K562 (cell line): ENCODE measurements around the gene AARSD1. TPM values are rescaled to one million over a fixed set of nuclear protein-coding genes. Genes with fewer than 3 reads are reported as not detected.

ENCODE experiments used
- CBFA2T2 ChIP-seq: fragments of 450-650 bp; conservative IDR thresholded peaks from 2 replicates; pipeline ENCODE4 v1.6.1; 2017; ENCODE audit warnings: mild to moderate bottlenecking
- CREM ChIP-seq: IDR thresholded peaks from 2 replicates; pipeline ENCODE4 v1.6.1; 2014; ENCODE audit warnings: antibody characterized with exemption, low read depth
- E2F4 ChIP-seq: sonication (generic); formaldehyde crosslinking; IDR thresholded peaks from 2 replicates; pipeline ENCODE4 v1.8.0; 2022; ENCODE audit warnings: mild to moderate bottlenecking, low read depth, missing genetic modification reagents
- EP400 ChIP-seq: fragments of 450-650 bp; IDR thresholded peaks from 2 replicates; pipeline ENCODE4 v1.6.1; 2017; ENCODE audit warnings: antibody characterized with exemption, mild to moderate bottlenecking, moderate library complexity
- ETV6 ChIP-seq, 3 experiments: fragments of 150-350 bp in 1 of 3; sonication (generic) in 1 of 3; formaldehyde crosslinking in 1 of 3; IDR thresholded peaks; 2 replicates each; pipeline versions ENCODE4 v1.6.1 to v1.8.0; 2014 to 2022; ENCODE audit warnings: borderline replicate concordance in 2 of 3, low read depth in 2 of 3, antibody characterized with exemption in 1 of 3, low read length in 1 of 3, mild to moderate bottlenecking in 1 of 3, missing genetic modification reagents in 1 of 3
- FOXK1 ChIP-seq: sonication (generic); formaldehyde crosslinking; IDR thresholded peaks from 2 replicates; pipeline ENCODE4 v1.8.0; 2022; ENCODE audit warnings: missing genetic modification reagents, mild to moderate bottlenecking, borderline replicate concordance
- HEY1 ChIP-seq: fragments of 250-450 bp; sonication (Bioruptor Pico); IDR thresholded peaks from 2 replicates; pipeline ENCODE4 v1.5.0; 2020; ENCODE audit warnings: mild to moderate bottlenecking, moderate library complexity, borderline replicate concordance
- HLTF ChIP-seq: fragments of 450-650 bp; IDR thresholded peaks from 2 replicates; pipeline ENCODE4 v1.6.1; 2016
- MEF2D ChIP-seq: conservative IDR thresholded peaks from 2 replicates; pipeline ENCODE4 v1.6.1; 2016; ENCODE audit warnings: low read depth, missing genetic modification characterization, missing compliant biosample characterization
- MTA3 ChIP-seq: fragments of 450-650 bp; formaldehyde crosslinking; IDR thresholded peaks from 2 replicates; pipeline ENCODE4 v1.6.1; 2017; ENCODE audit warnings: mild to moderate bottlenecking, borderline replicate concordance
- NCOA4 ChIP-seq: fragments of 450-650 bp; IDR thresholded peaks from 2 replicates; pipeline ENCODE4 v1.6.1; 2018; ENCODE audit warnings: mild to moderate bottlenecking; ENCODE audit not compliant: partially characterized antibody
- NR2C2 ChIP-seq, 2 experiments: fragments of 200-800 bp in 1 of 2; sonication (Bioruptor generic) in 1 of 2; sonication (generic) in 1 of 2; formaldehyde crosslinking in 1 of 2; IDR thresholded peaks; 2 replicates each; pipeline versions ENCODE4 v1.6.1 to v1.8.0; 2016 to 2022; ENCODE audit warnings: mild to moderate bottlenecking in 1 of 2, missing compliant biosample characterization in 1 of 2, missing genetic modification characterization in 1 of 2, missing genetic modification reagents in 1 of 2
- SIN3A ChIP-seq, 2 experiments: fragments of 150-350 bp in 1 of 2; IDR thresholded peaks; 2 replicates each; pipeline ENCODE4 v1.6.1; 2011 to 2016; ENCODE audit warnings: borderline replicate concordance in 2 of 2, low read depth in 2 of 2, low read length in 2 of 2, mild to moderate bottlenecking in 2 of 2, moderate library complexity in 2 of 2; ENCODE audit not compliant: control insufficient read depth in 1 of 2
- SUPT5H ChIP-seq: fragments of 450-650 bp; IDR thresholded peaks from 2 replicates; pipeline ENCODE4 v1.6.1; 2016
- ZBTB2 ChIP-seq: fragments of 450-650 bp; IDR thresholded peaks from 2 replicates; pipeline ENCODE4 v1.6.1; 2016; ENCODE audit warnings: antibody characterized with exemption
- ZNF24 ChIP-seq: fragments of 450-650 bp; IDR thresholded peaks from 2 replicates; pipeline ENCODE4 v1.6.1; 2016
- polyA plus RNA-seq, 8 experiments: library from polyadenylated mRNA; depleted of rRNA in 4 of 8; stranded (reverse) in 5 of 8; unstranded in 3 of 8; fragments of >200 nt; fragmentation: Nextera tagmentation in 2 of 8; fragmentation: Illumina TruSeq in 1 of 8; extraction: Ambion mirVana in 2 of 8; extraction: Trizol in 1 of 8; gene quantifications; 2 replicates each; pipeline versions ENCODE4 v1.2.1 to v1.2.3, GENCODE V29; 2011 to 2014; ENCODE audit warnings: inconsistent platforms in 1 of 8, missing spikeins in 1 of 8
- total RNA-seq, 7 experiments: library from RNA; depleted of rRNA in 6 of 7; stranded (reverse); fragments of >200 nt in 6 of 7; fragmentation: Illumina TruSeq in 2 of 7; extraction: Trizol in 2 of 7; gene quantifications; 2 replicates each; pipeline versions ENCODE4 v1.2.1 to v1.2.3, GENCODE V29; 2011 to 2021; ENCODE audit warnings: low replicate concordance in 1 of 7
- TF ChIP-seq, protein P1 (sequence below), 2 experiments: fragments of 450-650 bp; IDR thresholded peaks; 2 replicates each; pipeline ENCODE4 v1.6.1; 2016
- TF ChIP-seq, protein P2 (sequence below): sonication (generic); formaldehyde crosslinking; IDR thresholded peaks from 2 replicates; pipeline ENCODE4 v1.8.1; 2023; ENCODE audit warnings: mild to moderate bottlenecking, missing genetic modification reagents
- TF ChIP-seq, protein P3 (sequence below): sonication (generic); formaldehyde crosslinking; IDR thresholded peaks from 2 replicates; pipeline ENCODE4 v1.8.1; 2023; ENCODE audit warnings: mild to moderate bottlenecking, missing genetic modification reagents, moderate library complexity

Gene AARSD1
- total and polyA plus RNA-seq, 9 of the 15 experiments (the other 6 are each of a cell fraction or from before 2014, with no cell fraction given): 51.7 to 98.5 (median 68.6) TPM

DNA sequence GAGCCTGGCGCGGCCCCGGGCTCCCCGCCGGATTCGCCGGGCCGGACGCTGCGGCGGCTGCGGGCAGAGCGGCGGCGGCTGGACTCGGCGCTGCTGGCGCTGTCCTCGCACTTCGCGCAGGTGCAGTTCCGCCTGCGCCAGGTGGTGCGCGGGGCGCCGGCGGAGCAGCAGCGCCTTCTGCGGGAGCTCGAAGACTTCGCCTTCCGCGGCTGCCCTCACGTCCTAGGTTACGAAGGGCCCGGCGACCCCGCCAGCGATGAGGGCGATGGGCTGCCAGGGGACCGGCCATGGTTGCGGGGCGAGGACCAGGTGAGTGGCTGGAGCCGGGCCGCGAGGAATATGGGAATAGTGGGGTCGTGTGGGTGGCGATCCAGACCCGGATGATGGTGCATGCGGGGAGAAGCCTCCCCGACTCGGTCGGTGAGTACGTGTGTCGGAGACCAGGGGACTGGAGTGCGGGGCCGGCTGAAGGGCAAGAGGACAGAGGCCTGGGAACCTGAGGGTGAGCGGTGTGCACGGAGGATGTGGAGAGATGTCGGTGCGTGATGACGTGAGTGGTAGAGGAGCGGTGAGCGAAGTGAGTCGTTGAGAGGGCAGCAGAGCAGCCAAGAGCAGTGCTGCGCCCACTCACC, 16.6 kb upstream of the AARSD1 start (continued):
- TF ChIP-seq E2F4 (no peak), MEF2D (tag) (no peak), SUPT5H (peak; percentile 56), EP400 (peak; percentile 44; the same call in 1 of the 2 replicates), CBFA2T2 (no peak), NR2C2 (CRISPR knock-in tag; IDR thresholded peaks at IDR 0.05) (0 out of 2 replicates have a peak, but pooled peaks have one; percentile 12), NR2C2 (tag; IDR thresholded peaks at IDR 0.05) (no peak; the same call in 1 of the 2 replicates), ZNF24 (peak; percentile 69; the same call in 1 of the 2 replicates), SIN3A (IDR thresholded peaks at IDR 0.05; ENCODE audit: borderline replicate concordance in 2 of 2, control insufficient read depth in 1 of 2, low read depth in 2 of 2, low read length in 2 of 2) (peak in 1 of 2 experiments; percentile 62; a peak in 1 of 4 replicates), ZBTB2 (0 out of 2 replicates have a peak, but pooled peaks have one; percentile 49), FOXK1 (CRISPR knock-in tag) (0 out of 2 replicates have a peak, but pooled peaks have one; percentile 30), NCOA4 (no peak), HLTF (0 out of 2 replicates have a peak, but pooled peaks have one; percentile 58), ETV6 (IDR thresholded peaks at IDR 0.05; ENCODE audit: borderline replicate concordance in 1 of 2, low read depth in 2 of 2, low read length in 1 of 2) (no peak; a peak in 1 of 4 replicates), ETV6 (CRISPR knock-in tag; IDR thresholded peaks at IDR 0.05; ENCODE audit: borderline replicate concordance) (peak; percentile 61; the same call in 1 of the 2 replicates), CREM (peak; percentile 95), MTA3 (peak; percentile 21; the same call in 1 of the 2 replicates), HEY1 (CRISPR knock-in tag) (no peak)
- TF ChIP-seq, protein P1, sequence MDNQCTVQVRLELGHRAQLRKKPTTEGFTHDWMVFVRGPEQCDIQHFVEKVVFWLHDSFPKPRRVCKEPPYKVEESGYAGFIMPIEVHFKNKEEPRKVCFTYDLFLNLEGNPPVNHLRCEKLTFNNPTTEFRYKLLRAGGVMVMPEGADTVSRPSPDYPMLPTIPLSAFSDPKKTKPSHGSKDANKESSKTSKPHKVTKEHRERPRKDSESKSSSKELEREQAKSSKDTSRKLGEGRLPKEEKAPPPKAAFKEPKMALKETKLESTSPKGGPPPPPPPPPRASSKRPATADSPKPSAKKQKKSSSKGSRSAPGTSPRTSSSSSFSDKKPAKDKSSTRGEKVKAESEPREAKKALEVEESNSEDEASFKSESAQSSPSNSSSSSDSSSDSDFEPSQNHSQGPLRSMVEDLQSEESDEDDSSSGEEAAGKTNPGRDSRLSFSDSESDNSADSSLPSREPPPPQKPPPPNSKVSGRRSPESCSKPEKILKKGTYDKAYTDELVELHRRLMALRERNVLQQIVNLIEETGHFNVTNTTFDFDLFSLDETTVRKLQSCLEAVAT (IDR thresholded peaks at IDR 0.05): peak in 1 of 2 experiments; percentile 58; a peak in 1 of 4 replicates
- TF ChIP-seq, protein P2, sequence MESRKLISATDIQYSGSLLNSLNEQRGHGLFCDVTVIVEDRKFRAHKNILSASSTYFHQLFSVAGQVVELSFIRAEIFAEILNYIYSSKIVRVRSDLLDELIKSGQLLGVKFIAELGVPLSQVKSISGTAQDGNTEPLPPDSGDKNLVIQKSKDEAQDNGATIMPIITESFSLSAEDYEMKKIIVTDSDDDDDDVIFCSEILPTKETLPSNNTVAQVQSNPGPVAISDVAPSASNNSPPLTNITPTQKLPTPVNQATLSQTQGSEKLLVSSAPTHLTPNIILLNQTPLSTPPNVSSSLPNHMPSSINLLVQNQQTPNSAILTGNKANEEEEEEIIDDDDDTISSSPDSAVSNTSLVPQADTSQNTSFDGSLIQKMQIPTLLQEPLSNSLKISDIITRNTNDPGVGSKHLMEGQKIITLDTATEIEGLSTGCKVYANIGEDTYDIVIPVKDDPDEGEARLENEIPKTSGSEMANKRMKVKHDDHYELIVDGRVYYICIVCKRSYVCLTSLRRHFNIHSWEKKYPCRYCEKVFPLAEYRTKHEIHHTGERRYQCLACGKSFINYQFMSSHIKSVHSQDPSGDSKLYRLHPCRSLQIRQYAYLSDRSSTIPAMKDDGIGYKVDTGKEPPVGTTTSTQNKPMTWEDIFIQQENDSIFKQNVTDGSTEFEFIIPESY (CRISPR knock-in tag): peak; percentile 64; the same call in 1 of the 2 replicates
- TF ChIP-seq, protein P3, sequence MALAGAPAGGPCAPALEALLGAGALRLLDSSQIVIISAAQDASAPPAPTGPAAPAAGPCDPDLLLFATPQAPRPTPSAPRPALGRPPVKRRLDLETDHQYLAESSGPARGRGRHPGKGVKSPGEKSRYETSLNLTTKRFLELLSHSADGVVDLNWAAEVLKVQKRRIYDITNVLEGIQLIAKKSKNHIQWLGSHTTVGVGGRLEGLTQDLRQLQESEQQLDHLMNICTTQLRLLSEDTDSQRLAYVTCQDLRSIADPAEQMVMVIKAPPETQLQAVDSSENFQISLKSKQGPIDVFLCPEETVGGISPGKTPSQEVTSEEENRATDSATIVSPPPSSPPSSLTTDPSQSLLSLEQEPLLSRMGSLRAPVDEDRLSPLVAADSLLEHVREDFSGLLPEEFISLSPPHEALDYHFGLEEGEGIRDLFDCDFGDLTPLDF: 0 out of 2 replicates have a peak, but pooled peaks have one; percentile 41
